BLaER1 treated with 17β-estradiol and CSF1 and Interleukin-3, amounts not matched to agents 10 nM and 100 nM (cell line): Measurements from ENCODE around the gene C11orf58.

ENCODE experiments used
- H3K27ac ChIP-seq, 11 experiments: shearing (Covaris generic); formaldehyde crosslinking; 2 replicates each; pipeline ENCODE4 v1.8.1; 2022
- H3K27me3 ChIP-seq, 11 experiments: shearing (Covaris generic); formaldehyde crosslinking; 2 replicates each; pipeline ENCODE4 v1.8.1; 2022
- H3K36me3 ChIP-seq, 11 experiments: shearing (Covaris generic); formaldehyde crosslinking; 2 replicates each; pipeline ENCODE4 v1.8.1; 2022
- H3K4me1 ChIP-seq, 10 experiments: shearing (Covaris generic); formaldehyde crosslinking; 2 replicates each; pipeline ENCODE4 v1.8.1; 2022
- H3K4me2 ChIP-seq, 11 experiments: shearing (Covaris generic); formaldehyde crosslinking; 2 replicates each; pipeline ENCODE4 v1.8.1; 2022
- H3K4me3 ChIP-seq, 10 experiments: shearing (Covaris generic); formaldehyde crosslinking; 2 replicates each; pipeline ENCODE4 v1.8.1; 2022
- H3K9ac ChIP-seq, 11 experiments: shearing (Covaris generic); formaldehyde crosslinking; 2 replicates each; pipeline ENCODE4 v1.8.1; 2022
- H3K9me3 ChIP-seq, 11 experiments: shearing (Covaris generic); formaldehyde crosslinking; replicated peaks in 1 of 11; 2 replicates each; pipeline ENCODE4 v1.8.1; 2022
- H4K20me1 ChIP-seq, 11 experiments: shearing (Covaris generic); formaldehyde crosslinking; 2 replicates each; pipeline ENCODE4 v1.8.1; 2022
- Cebpa-rat ChIP-seq, 11 experiments: shearing (Covaris generic); IDR thresholded peaks; 2 replicates each; pipeline ENCODE4 v1.8.1; 2022

The C11orf58 gene

GRCh38 chr11:16741473-16741872, 3.0 kb downstream of the C11orf58 start:
- H3K4me2 ChIP-seq = peak overlapping the region; percentile 50 to 97 (median 91)
- H3K4me3 ChIP-seq = peak overlapping the region in 3 of 10 experiments; percentile 2 to 30 (median 23); a peak in 1 of 20 replicates
- no peak overlapping the region for H3K27ac ChIP-seq
- H3K36me3 ChIP-seq = peaks cover 30 to 65% (median 59%) of the 10 kb centered on the region in 11 experiments
- no peaks in the 10 kb centered on the region for H3K27me3 ChIP-seq
- H4K20me1 ChIP-seq = peaks cover 61 to 74% (median 68%) of the 10 kb centered on the region in 11 experiments
- peaks cover 0 to 4% (median 0%) of the 10 kb centered on the region in 11 experiments; a peak in 2 of 22 replicates for H3K9me3 ChIP-seq
- TF ChIP-seq Cebpa-rat (IDR thresholded peaks at IDR 0.05) = no peak
- peaks cover 19 to 60% (median 40%) of the 10 kb centered on the region in 10 experiments for H3K4me1 ChIP-seq
- H3K9ac ChIP-seq = no peak overlapping the region

- H3K4me3 ChIP-seq = no peak overlapping the region
- peaks cover 0 to 4% (median 0%) of the 10 kb centered on the region in 11 experiments; a peak in 2 of 22 replicates for H3K9me3 ChIP-seq
- no peaks in the 10 kb centered on the region for H3K27me3 ChIP-seq
- 0 out of 22 replicates have a peak, but pooled peaks of 1 of the 11 experiments have one; percentile 19 for TF ChIP-seq Cebpa-rat (IDR thresholded peaks at IDR 0.05)
- no peak overlapping the region for H3K27ac ChIP-seq
- peaks cover 50 to 85% (median 79%) of the 10 kb centered on the region in 11 experiments for H3K36me3 ChIP-seq
- peaks cover 19 to 53% (median 35%) of the 10 kb centered on the region in 10 experiments for H3K4me1 ChIP-seq
- H4K20me1 ChIP-seq = peaks cover 80 to 94% (median 88%) of the 10 kb centered on the region in 11 experiments
- H3K9ac ChIP-seq = no peak overlapping the region
- peak overlapping the region in 2 of 11 experiments; percentile 13 to 81; a peak in 2 of 22 replicates for H3K4me2 ChIP-seq
Observed at GRCh38 chr11:16743478-16743877, 5.0 kb downstream of the C11orf58 start.

GRCh38 chr11:16744128-16744725, 5.8 kb downstream of the C11orf58 start:
- H3K36me3 ChIP-seq = peaks cover 57 to 93% (median 86%) of the 10 kb centered on the region in 11 experiments
- H3K9me3 ChIP-seq = peaks cover 0 to 4% (median 0%) of the 10 kb centered on the region in 11 experiments; a peak in 2 of 22 replicates
- TF ChIP-seq Cebpa-rat (IDR thresholded peaks at IDR 0.05) = peak in 3 of 11 experiments; percentile 20 to 36 (median 32); a peak in 2 of 22 replicates
- peak overlapping the region in 1 of 11 experiments; percentile 24; a peak in 2 of 22 replicates for H3K4me2 ChIP-seq
- no peaks in the 10 kb centered on the region for H3K27me3 ChIP-seq
- no peak overlapping the region for H3K4me3 ChIP-seq
- H3K9ac ChIP-seq = no peak overlapping the region
- peaks cover 19 to 53% (median 35%) of the 10 kb centered on the region in 10 experiments for H3K4me1 ChIP-seq
- H4K20me1 ChIP-seq = peaks cover 84 to 100% (median 96%) of the 10 kb centered on the region in 11 experiments
- H3K27ac ChIP-seq = no peak overlapping the region

- no peak overlapping the region for H3K4me2 ChIP-seq
- no peak overlapping the region for H3K9ac ChIP-seq
- H3K36me3 ChIP-seq = peaks cover 76 to 100% (median 96%) of the 10 kb centered on the region in 11 experiments
- H3K9me3 ChIP-seq = peaks cover 0 to 4% (median 0%) of the 10 kb centered on the region in 11 experiments; a peak in 2 of 22 replicates
- peaks cover 8 to 38% (median 20%) of the 10 kb centered on the region in 10 experiments for H3K4me1 ChIP-seq
- H3K27me3 ChIP-seq = no peaks in the 10 kb centered on the region
- H3K27ac ChIP-seq = no peak overlapping the region
- H4K20me1 ChIP-seq = peaks cover 87 to 100% (median 98%) of the 10 kb centered on the region in 11 experiments
- no peak for TF ChIP-seq Cebpa-rat (IDR thresholded peaks at IDR 0.05)
- no peak overlapping the region for H3K4me3 ChIP-seq
Observed at GRCh38 chr11:16745950-16746605, 7.6 kb downstream of the C11orf58 start.

GRCh38 chr11:16749092-16749491, 10.6 kb downstream of the C11orf58 start:
- Histone ChIP-seq H3K4me3 (no peak overlapping the region), H3K27ac (no peak overlapping the region), H3K4me1 (peaks cover 0 to 13% (median 0%) of the 10 kb centered on the region in 10 experiments; a peak in 4 of 20 replicates), H3K9ac (no peak overlapping the region), H3K4me2 (no peak overlapping the region), H3K36me3 (peaks cover 98 to 100% (median 100%) of the 10 kb centered on the region in 11 experiments), H4K20me1 (peaks cover 75 to 100% (median 98%) of the 10 kb centered on the region in 11 experiments), H3K27me3 (no peaks in the 10 kb centered on the region), H3K9me3 (no peaks in the 10 kb centered on the region)
- TF ChIP-seq Cebpa-rat (IDR thresholded peaks at IDR 0.05) = no peak

GRCh38 chr11:16749666-16750065, 11.2 kb downstream of the C11orf58 start:
- H4K20me1 ChIP-seq = peaks cover 75 to 100% (median 93%) of the 10 kb centered on the region in 11 experiments
- H3K27ac ChIP-seq = no peak overlapping the region
- H3K4me3 ChIP-seq = no peak overlapping the region
- H3K36me3 ChIP-seq = peaks cover 98 to 100% (median 100%) of the 10 kb centered on the region in 11 experiments
- no peaks in the 10 kb centered on the region for H3K27me3 ChIP-seq
- no peak for TF ChIP-seq Cebpa-rat (IDR thresholded peaks at IDR 0.05)
- no peak overlapping the region for H3K9ac ChIP-seq
- H3K9me3 ChIP-seq = no peaks in the 10 kb centered on the region
- no peak overlapping the region for H3K4me2 ChIP-seq
- peaks cover 0 to 7% (median 0%) of the 10 kb centered on the region in 10 experiments; a peak in 1 of 20 replicates for H3K4me1 ChIP-seq

GRCh38 chr11:16750417-16750816, 12.0 kb downstream of the C11orf58 start:
- H3K36me3 ChIP-seq = peaks cover 98 to 100% (median 99%) of the 10 kb centered on the region in 11 experiments
- peaks cover 67 to 95% (median 86%) of the 10 kb centered on the region in 11 experiments for H4K20me1 ChIP-seq
- no peaks in the 10 kb centered on the region for H3K27me3 ChIP-seq
- no peak overlapping the region for H3K4me3 ChIP-seq
- no peak overlapping the region for H3K4me2 ChIP-seq
- no peak overlapping the region for H3K27ac ChIP-seq
- H3K4me1 ChIP-seq = 0 out of 20 replicates have a peak, but pooled peaks cover 0 to 5% (median 0%) of the 10 kb centered on the region in 10 experiments
- no peak for TF ChIP-seq Cebpa-rat (IDR thresholded peaks at IDR 0.05)
- H3K9ac ChIP-seq = no peak overlapping the region
- no peaks in the 10 kb centered on the region for H3K9me3 ChIP-seq

- peaks cover 49 to 57% (median 54%) of the 10 kb centered on the region in 11 experiments for H3K36me3 ChIP-seq
Observed at GRCh38 chr11:16758382-16759024, 20.1 kb downstream of the C11orf58 start.

More at GRCh38 chr11:16758382-16759024, 20.1 kb downstream of the C11orf58 start:
- H3K9me3 ChIP-seq = no peaks in the 10 kb centered on the region
- peaks cover 3 to 52% (median 14%) of the 10 kb centered on the region in 11 experiments; a peak in 19 of 22 replicates for H4K20me1 ChIP-seq
- no peak for TF ChIP-seq Cebpa-rat (IDR thresholded peaks at IDR 0.05)
- H3K9ac ChIP-seq = no peak overlapping the region
- peak overlapping the region in 3 of 11 experiments; percentile 66 to 70 (median 69); a peak in 3 of 22 replicates for H3K27ac ChIP-seq
- H3K4me1 ChIP-seq = peaks cover 17 to 34% (median 27%) of the 10 kb centered on the region in 10 experiments
- H3K27me3 ChIP-seq = no peaks in the 10 kb centered on the region
- peak overlapping the region in 9 of 11 experiments; percentile 16 to 87 (median 80); a peak in 16 of 22 replicates for H3K4me2 ChIP-seq
- 0 out of 20 replicates have a peak overlapping the region, but pooled peaks of 2 of the 10 experiments have one; percentile 10 to 24 for H3K4me3 ChIP-seq
